Heart left ventricle (tissue), 16 donors: ENCODE results near the gene FBXO21. TPM values are rescaled to one million over a fixed set of nuclear protein-coding genes. Genes with fewer than 3 reads are reported as not detected.

ENCODE experiments used
- ATAC-seq, 4 donors: fragments of 200-7000 bp; cut with Tn5 transposase; one replicate each; pipeline ENCODE4 v1.9.1; 2020 to 2022; ENCODE audit warnings: moderate library complexity in 4 of 4, mild to moderate bottlenecking in 3 of 4, moderate number of reproducible peaks in 1 of 4
- DNase-seq, 5 donors: peaks; one replicate each; pipeline ENCODE4 v3.0.0-alpha.2; 2020
- H3K27ac ChIP-seq, 12 donors: fragments of 200-600 bp; sonication (generic) in 4 of 12; one replicate each; pipeline versions ENCODE4 v1.5.0 to v1.8.0; 2016 to 2022; ENCODE audit warnings: mild to moderate bottlenecking in 2 of 12
- H3K27me3 ChIP-seq, 9 donors: fragments of 200-600 bp; sonication (generic) in 2 of 9; one replicate each; pipeline versions ENCODE4 v1.5.1 to v1.8.0; 2016 to 2022; ENCODE audit warnings: mild to moderate bottlenecking in 3 of 9
- H3K36me3 ChIP-seq, 9 donors: fragments of 200-600 bp; sonication (generic) in 2 of 9; one replicate each; pipeline versions ENCODE4 v1.5.0 to v1.8.0; 2018 to 2022; ENCODE audit warnings: mild to moderate bottlenecking in 2 of 9
- H3K4me1 ChIP-seq, 12 donors: fragments of 200-600 bp; sonication (generic) in 4 of 12; one replicate each; pipeline versions ENCODE4 v1.5.0 to v1.8.0; 2016 to 2022; ENCODE audit warnings: mild to moderate bottlenecking in 3 of 12
- H3K4me3 ChIP-seq, 12 donors: fragments of 200-600 bp; sonication (generic) in 4 of 12; one replicate each; pipeline versions ENCODE4 v1.5.0 to v1.8.0; 2017 to 2022; ENCODE audit warnings: mild to moderate bottlenecking in 9 of 12, moderate library complexity in 4 of 12
- H3K9me3 ChIP-seq, 12 donors: fragments of 200-600 bp; sonication (generic) in 4 of 12; one replicate each; pipeline versions ENCODE4 v1.5.0 to v1.8.0; 2016 to 2022; ENCODE audit warnings: mild to moderate bottlenecking in 1 of 12
- POLR2A ChIP-seq, 2 donors: fragments of 450-650 bp; IDR thresholded peaks; one replicate each; pipeline ENCODE4 v1.6.1; 2017; ENCODE audit warnings: antibody characterized with exemption in 2 of 2, mild to moderate bottlenecking in 2 of 2, moderate library complexity in 2 of 2
- WGBS, 4 donors: extraction: QIAGEN DNeasy Blood & Tissue Kit in 2 of 4; methylation state at CpG; one replicate each; pipeline versions ENCODE4 v1.1.5 to v1.1.7; 2013 to 2018; 5-methylcytosine and 5-hydroxymethylcytosine counted together
- intact Hi-C, 10 donors: fragments of 100-400 bp; cut with DNase I; formaldehyde crosslinking; loops; one replicate each; pipeline versions ENCODE4 v1.11.1 to v1.14.2; 2022
- polyA plus RNA-seq, 2 donors: library from polyadenylated mRNA; stranded (reverse); fragments of 200-250 nt; gene quantifications; one replicate each; pipeline ENCODE4 v1.2.3, GENCODE V29; 2013
- total RNA-seq, 9 donors: library from RNA; depleted of rRNA in 2 of 9; stranded (reverse); fragments of >200 nt in 2 of 9; fragmentation: NEBNext Ultra II Directional in 3 of 9; extraction: Animal tissue kit (Norgen Biotek cat#: 25700) in 3 of 9; gene quantifications; one replicate each; pipeline versions ENCODE4 v1.1.0 to v1.2.4, GENCODE V29; 2016 to 2023
- TF ChIP-seq, protein P1 (sequence below), 12 donors: fragments of 200-600 bp; sonication (generic) in 4 of 12; IDR thresholded peaks; one replicate each; pipeline versions ENCODE4 v1.5.0 to v1.8.0; 2018 to 2022; ENCODE audit warnings: antibody characterized with exemption in 12 of 12, mild to moderate bottlenecking in 5 of 12
- donor health status: ischemic (EF 13 %, LVEDD 7.1; RV severe dilation, severe dysfunction).
- donor health status: healthy with polysubstance abuse.
- donor health status: DM: no; HTN: yes; CAD: no.
- donor health status: DM: no; HTN: no; CAD: no.
- donor health status: ischemic (EF 25% LVEDD 6.9; RV normal size, moderate dysfunction).
- donor health status: ischemic (EF 25% LVEDD 5.7; RV mildly dilated, moderate dysfunction).
- donor health status: healthy.
- donor health status: DM: yes; HTN: yes; CAD: no.
- donor health status: ischemic (EF 35%, LVEDD 5.7; RV mildly dilated, moderate dysfunction).
- donor health status: nonischemic (EF 11% LVEDD 7.7; RV severe dilation, severe dysfunction).
- donor health status: DM: yes; HTN: yes; CAD: no.
- donor health status: PGD.
- donor health status: ischemic (EF 29% LVEDD 5.4; RV normal size, mild dysfunction).
- donor health status: nonischemic (EF 23%, LVEDD 6.1; RV moderate dilation, normal function).

FBXO21 gene
- total and polyA plus RNA-seq, 11 donors = 10.9 to 82.4 (median 44.1) TPM

GRCh38 chr12:117120787-117121186 lies 69.5 kb downstream of the FBXO21 start:
- no peaks in the 10 kb centered on the region for H3K36me3 ChIP-seq
- peaks cover 12 to 40% (median 24%) of the 10 kb centered on the region in 12 donors for H3K4me1 ChIP-seq
- no peaks in the 10 kb centered on the region for H3K27me3 ChIP-seq
- H3K4me3 ChIP-seq = no peak overlapping the region
- DNase-seq (peak in 1 of 5 donors; percentile 36), ATAC-seq (peak in 1 of 4 donors; percentile 69)
- peaks cover 0 to 3% (median 0%) of the 10 kb centered on the region in 12 donors for H3K9me3 ChIP-seq
- TF ChIP-seq, protein P1, sequence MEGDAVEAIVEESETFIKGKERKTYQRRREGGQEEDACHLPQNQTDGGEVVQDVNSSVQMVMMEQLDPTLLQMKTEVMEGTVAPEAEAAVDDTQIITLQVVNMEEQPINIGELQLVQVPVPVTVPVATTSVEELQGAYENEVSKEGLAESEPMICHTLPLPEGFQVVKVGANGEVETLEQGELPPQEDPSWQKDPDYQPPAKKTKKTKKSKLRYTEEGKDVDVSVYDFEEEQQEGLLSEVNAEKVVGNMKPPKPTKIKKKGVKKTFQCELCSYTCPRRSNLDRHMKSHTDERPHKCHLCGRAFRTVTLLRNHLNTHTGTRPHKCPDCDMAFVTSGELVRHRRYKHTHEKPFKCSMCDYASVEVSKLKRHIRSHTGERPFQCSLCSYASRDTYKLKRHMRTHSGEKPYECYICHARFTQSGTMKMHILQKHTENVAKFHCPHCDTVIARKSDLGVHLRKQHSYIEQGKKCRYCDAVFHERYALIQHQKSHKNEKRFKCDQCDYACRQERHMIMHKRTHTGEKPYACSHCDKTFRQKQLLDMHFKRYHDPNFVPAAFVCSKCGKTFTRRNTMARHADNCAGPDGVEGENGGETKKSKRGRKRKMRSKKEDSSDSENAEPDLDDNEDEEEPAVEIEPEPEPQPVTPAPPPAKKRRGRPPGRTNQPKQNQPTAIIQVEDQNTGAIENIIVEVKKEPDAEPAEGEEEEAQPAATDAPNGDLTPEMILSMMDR (IDR thresholded peaks at IDR 0.05) = no peak
- TF ChIP-seq POLR2A (IDR thresholded peaks at IDR 0.05) = no peak
- intact Hi-C loops = loop anchor here in 3 of 10 donors (1.0 to 10.0 kb wide), 3 partner anchors 95 to 416 kb away; no protein-coding TSS in a partner anchor
- no peak overlapping the region for H3K27ac ChIP-seq
- WGBS, 4 donors = 44 to 64% (median 58%) methylated on average over 9 of the region's 9 CpGs

- peak; percentile 29 to 40 (median 38) for ATAC-seq
- Histone ChIP-seq H3K4me1 (peaks cover 12 to 44% (median 24%) of the 10 kb centered on the region in 12 donors), H3K27ac (peak overlapping the region in 9 of 12 donors; percentile 13 to 68 (median 33))
These were observed 70.6 kb downstream of the FBXO21 start for GRCh38 chr12:117119592-117120198.

DNA sequence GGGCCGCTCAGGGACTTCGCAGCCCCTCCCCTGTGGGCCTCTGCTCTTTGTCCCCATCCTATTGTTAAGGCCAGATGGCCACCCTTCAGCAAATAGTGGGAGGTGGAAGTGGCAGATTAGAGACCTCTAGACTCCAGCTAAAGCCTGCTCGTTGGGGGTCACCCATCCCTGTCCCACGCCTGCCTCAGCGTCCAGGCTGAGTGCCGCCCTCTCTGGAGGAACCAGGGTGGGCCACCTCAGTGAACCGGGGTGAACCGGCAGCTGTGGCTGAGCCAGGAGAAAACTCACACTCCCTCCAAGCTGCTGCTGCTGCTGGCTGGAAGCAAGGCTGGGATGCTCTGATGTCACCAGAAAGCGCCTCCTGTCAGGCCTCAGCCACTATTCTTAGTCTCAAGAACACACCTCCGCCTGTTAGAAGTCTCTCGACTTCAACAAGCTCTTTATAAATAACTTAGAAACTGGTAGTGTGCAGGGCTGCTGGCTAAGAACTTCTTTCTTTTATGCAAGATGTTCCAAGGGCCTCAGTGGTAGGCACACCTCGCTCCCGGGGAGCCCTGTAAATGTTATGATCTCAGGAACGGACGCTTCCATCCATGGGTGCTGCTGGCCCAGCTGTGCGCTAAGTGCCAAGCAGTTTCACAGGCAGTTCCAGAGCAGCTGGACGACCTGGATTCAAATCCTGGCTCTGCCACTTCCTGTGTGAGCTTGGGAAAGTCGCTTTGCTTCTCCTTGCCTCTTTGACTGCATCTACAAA lies 71.3 kb downstream of the FBXO21 start:
- no peak for TF ChIP-seq POLR2A (IDR thresholded peaks at IDR 0.05)
- TF ChIP-seq, protein P1 (IDR thresholded peaks at IDR 0.05) = no peak
- intact Hi-C loops = loop anchor here (1.0 to 10.0 kb wide), 5 partner anchors 92 to 414 kb away; no protein-coding TSS in a partner anchor
- 41 to 57% (median 51%) methylated on average over 15 to 18 of the region's 18 CpGs for WGBS, 4 donors
- Histone ChIP-seq H3K9me3 (peaks cover 0 to 3% (median 0%) of the 10 kb centered on the region in 12 donors), H3K27me3 (no peaks in the 10 kb centered on the region), H3K27ac (peak overlapping the region in 10 of 12 donors; percentile 13 to 68 (median 34)), H3K4me3 (no peak overlapping the region), H3K36me3 (no peaks in the 10 kb centered on the region), H3K4me1 (peaks cover 12 to 47% (median 24%) of the 10 kb centered on the region in 12 donors)
- ATAC-seq (peak; percentile 7 to 67 (median 58)), DNase-seq (peak in 2 of 5 donors; percentile 46 to 55)

More at GRCh38 chr12:117119592-117120198, 70.6 kb downstream of the FBXO21 start:
- Histone ChIP-seq H3K36me3 (no peaks in the 10 kb centered on the region), H3K9me3 (peaks cover 0 to 3% (median 0%) of the 10 kb centered on the region in 12 donors), H3K4me3 (no peak overlapping the region), H3K27me3 (no peaks in the 10 kb centered on the region)
- intact Hi-C loops = loop anchor here (1.0 to 10.0 kb wide), 6 partner anchors 92 to 415 kb away; no protein-coding TSS in a partner anchor
- no peak for DNase-seq
- 48 to 68% (median 61%) methylated on average over 5 to 6 of the region's 6 CpGs for WGBS, 4 donors
- TF ChIP-seq, protein P1 (IDR thresholded peaks at IDR 0.05) = peak; percentile 57 to 71 (median 63)
- TF ChIP-seq POLR2A (IDR thresholded peaks at IDR 0.05) = no peak

GRCh38 chr12:117114784-117115183 lies 75.5 kb downstream of the FBXO21 start:
- intact Hi-C loops = loop anchor here in 5 of 10 donors (5.0 to 10.0 kb wide), 3 partner anchors 87 to 410 kb away; no protein-coding TSS in a partner anchor
- 55 to 66% (median 59%) methylated on average over 10 of the region's 10 CpGs for WGBS, 4 donors
- peak in 2 of 5 donors; percentile 40 to 55 for DNase-seq

More at GRCh38 chr12:117114784-117115183, 75.5 kb downstream of the FBXO21 start:
- no peak overlapping the region for H3K4me3 ChIP-seq
- TF ChIP-seq, protein P1 (IDR thresholded peaks at IDR 0.05) = no peak
- no peak for TF ChIP-seq POLR2A (IDR thresholded peaks at IDR 0.05)
- ATAC-seq = peak; percentile 66 to 81 (median 72)
- peaks cover 7 to 28% (median 19%) of the 10 kb centered on the region in 12 donors for H3K4me1 ChIP-seq
- peaks cover 0 to 3% (median 0%) of the 10 kb centered on the region in 12 donors for H3K9me3 ChIP-seq
- no peak overlapping the region for H3K27ac ChIP-seq
- no peaks in the 10 kb centered on the region for H3K27me3 ChIP-seq
- H3K36me3 ChIP-seq = no peaks in the 10 kb centered on the region
